Muscle layer of colon (tissue), 2 donors: ENCODE results near the gene TBC1D10A.

ENCODE experiments used
- H3K27ac ChIP-seq: one replicate; pipeline ENCODE4 v1.7.0; 2013; ENCODE audit warnings: low read depth, mild to moderate bottlenecking, low read length, moderate library complexity
- H3K27me3 ChIP-seq, 2 donors: one replicate each; pipeline ENCODE4 v1.7.0; 2013; ENCODE audit warnings: low read length in 2 of 2, mild to moderate bottlenecking in 2 of 2; ENCODE audit not compliant: insufficient read depth in 2 of 2, control insufficient read depth in 1 of 2
- H3K36me3 ChIP-seq: one replicate; pipeline ENCODE4 v1.7.0; 2013; ENCODE audit warnings: mild to moderate bottlenecking, low read length; ENCODE audit not compliant: insufficient read depth
- H3K4me1 ChIP-seq: one replicate; pipeline ENCODE4 v1.7.0; 2013; ENCODE audit warnings: mild to moderate bottlenecking, low read length; ENCODE audit not compliant: insufficient read depth
- H3K4me3 ChIP-seq, 2 donors: one replicate each; pipeline ENCODE4 v1.7.0; 2013; ENCODE audit warnings: low read length in 2 of 2, low read depth in 1 of 2, mild to moderate bottlenecking in 1 of 2, moderate library complexity in 1 of 2
- H3K9ac ChIP-seq: one replicate; pipeline ENCODE4 v1.7.0; 2013; ENCODE audit warnings: low read length
- H3K9me3 ChIP-seq: one replicate; pipeline ENCODE4 v1.7.0; 2013; ENCODE audit warnings: mild to moderate bottlenecking, low read length
- donor health status: abdominal sarcoma.
- donor health status: Adenocarcinoma of cecum.

The TBC1D10A gene

GRCh38 chr22:30295576-30295975, 31.2 kb downstream of the TBC1D10A start:
- H3K4me3 ChIP-seq, result no peak overlapping the region
- H3K27me3 ChIP-seq, result no peaks in the 10 kb centered on the region
- peaks cover 31% of the 10 kb centered on the region for H3K4me1 ChIP-seq
- H3K36me3 ChIP-seq, result peaks cover 72% of the 10 kb centered on the region
- no peak overlapping the region for H3K9ac ChIP-seq
- H3K27ac ChIP-seq, result no peak overlapping the region
- H3K9me3 ChIP-seq, result no peaks in the 10 kb centered on the region

- H3K9ac ChIP-seq, result no peak overlapping the region
- no peak overlapping the region for H3K4me3 ChIP-seq
- no peak overlapping the region for H3K27ac ChIP-seq
- H3K4me1 ChIP-seq, result peaks cover 39% of the 10 kb centered on the region
- peaks cover 68% of the 10 kb centered on the region for H3K36me3 ChIP-seq
- H3K27me3 ChIP-seq, result no peaks in the 10 kb centered on the region
- H3K9me3 ChIP-seq, result no peaks in the 10 kb centered on the region
Observed at GRCh38 chr22:30294830-30295229, 31.9 kb downstream of the TBC1D10A start.

- H3K27me3 ChIP-seq, result no peaks in the 10 kb centered on the region
- no peaks in the 10 kb centered on the region for H3K9me3 ChIP-seq
- peaks cover 62% of the 10 kb centered on the region for H3K36me3 ChIP-seq
- H3K4me1 ChIP-seq, result peaks cover 39% of the 10 kb centered on the region
- H3K27ac ChIP-seq, result no peak overlapping the region
- H3K9ac ChIP-seq, result no peak overlapping the region
- H3K4me3 ChIP-seq, result no peak overlapping the region
Observed at GRCh38 chr22:30294066-30294465, 32.7 kb downstream of the TBC1D10A start.

GRCh38 chr22:30293026-30293425, 33.7 kb downstream of the TBC1D10A start:
- Histone ChIP-seq H3K36me3 (peaks cover 52% of the 10 kb centered on the region), H3K4me1 (peaks cover 33% of the 10 kb centered on the region), H3K4me3 (no peak overlapping the region), H3K27me3 (no peaks in the 10 kb centered on the region), H3K9ac (no peak overlapping the region), H3K9me3 (no peaks in the 10 kb centered on the region), H3K27ac (no peak overlapping the region)

GRCh38 chr22:30292069-30292970, 34.4 kb downstream of the TBC1D10A start:
- H3K4me3 ChIP-seq, result no peak overlapping the region
- no peaks in the 10 kb centered on the region for H3K27me3 ChIP-seq
- no peaks in the 10 kb centered on the region for H3K9me3 ChIP-seq
- H3K4me1 ChIP-seq, result peaks cover 28% of the 10 kb centered on the region
- peaks cover 45% of the 10 kb centered on the region for H3K36me3 ChIP-seq
- peak overlapping the region; percentile 73 for H3K27ac ChIP-seq
- H3K9ac ChIP-seq, result no peak overlapping the region

GRCh38 chr22:30291058-30291892, 35.5 kb downstream of the TBC1D10A start:
- H3K9ac ChIP-seq, result peak overlapping the region; percentile 33
- peaks cover 28% of the 10 kb centered on the region for H3K4me1 ChIP-seq
- H3K9me3 ChIP-seq, result no peaks in the 10 kb centered on the region
- H3K36me3 ChIP-seq, result peaks cover 39% of the 10 kb centered on the region
- H3K27ac ChIP-seq, result peak overlapping the region; percentile 73
- no peaks in the 10 kb centered on the region for H3K27me3 ChIP-seq
- peak overlapping the region in 1 of 2 donors; percentile 76 for H3K4me3 ChIP-seq

- Histone ChIP-seq H3K9ac (peak overlapping the region; percentile 33), H3K9me3 (no peaks in the 10 kb centered on the region), H3K27me3 (no peaks in the 10 kb centered on the region), H3K27ac (peak overlapping the region; percentile 73), H3K36me3 (peaks cover 39% of the 10 kb centered on the region), H3K4me1 (peaks cover 28% of the 10 kb centered on the region), H3K4me3 (peak overlapping the region in 1 of 2 donors; percentile 76)
Observed at GRCh38 chr22:30290342-30291057, 36.2 kb downstream of the TBC1D10A start.

- Histone ChIP-seq H3K36me3 (peaks cover 38% of the 10 kb centered on the region), H3K9ac (peak overlapping the region; percentile 14), H3K4me3 (peak overlapping the region; percentile 33 to 76), H3K4me1 (peaks cover 28% of the 10 kb centered on the region), H3K27me3 (no peaks in the 10 kb centered on the region), H3K27ac (peak overlapping the region; percentile 73), H3K9me3 (no peaks in the 10 kb centered on the region)
Observed at GRCh38 chr22:30289980-30290313, 36.8 kb downstream of the TBC1D10A start.

GRCh38 chr22:30289141-30289979, 37.4 kb downstream of the TBC1D10A start, which contains the start of gene CASTOR1:
CASTOR1 (minus strand) TSS chr22:30289505; CDS start chr22:30289497, 8 bp downstream.
- Histone ChIP-seq H3K9me3 (no peaks in the 10 kb centered on the region), H3K27ac (peak within 1 kb of the TSS; percentile 95), H3K4me1 (peaks cover 28% of the 10 kb centered on the region), H3K4me3 (peak within 1 kb of the TSS; percentile 76 to 91), H3K9ac (peak within 1 kb of the TSS; percentile 33), H3K36me3 (peaks cover 38% of the 10 kb centered on the region), H3K27me3 (no peaks in the 10 kb centered on the region)

GRCh38 chr22:30288419-30289140, 38.2 kb downstream of the TBC1D10A start:
- Histone ChIP-seq H3K9me3 (no peaks in the 10 kb centered on the region), H3K4me3 (peak overlapping the region; percentile 76 to 91), H3K27me3 (no peaks in the 10 kb centered on the region), H3K4me1 (peaks cover 28% of the 10 kb centered on the region), H3K27ac (peak overlapping the region; percentile 95), H3K36me3 (peaks cover 30% of the 10 kb centered on the region), H3K9ac (peak overlapping the region; percentile 9)
